Measurements from ENCODE around the gene DCPS. TPM values are rescaled to one million over a fixed set of nuclear protein-coding genes. Genes with fewer than 3 reads are reported as not detected.
A peak's percentile ranks its signal among the peaks of the same experiment; 100 is the strongest.
"Not testable (repeated sequence)": the region's sequence is repeated elsewhere in the genome, so short reads cannot be mapped to it uniquely, and the experiment has no call there.

DCPS gene
- total RNA-seq, 1 donor from 2014 or later, result 15.5 TPM

- Histone ChIP-seq H3K27ac (peak overlapping the region; percentile 71), H3K36me3 (peaks cover 10% of the 10 kb centered on the region), H3K9me3 (no peaks in the 10 kb centered on the region), H3K4me1 (peaks cover 37% of the 10 kb centered on the region), H3K27me3 (no peaks in the 10 kb centered on the region), H3K4me3 (no peak overlapping the region)
- TF ChIP-seq CTCF (IDR thresholded peaks at IDR 0.05), result no peak
- ATAC-seq, result no peak
- intact Hi-C loops (cut with DNase I), result no loop called here
- DNase-seq, result no peak
These were observed 42.7 kb downstream of the DCPS start for GRCh38 chr11:126346586-126346940.

- H3K27me3 ChIP-seq; intact Hi-C loops (cut with DNase I); H3K9me3 ChIP-seq; ATAC-seq; DNase-seq; H3K4me3 ChIP-seq; H3K36me3 ChIP-seq: not testable (repeated sequence)
- Histone ChIP-seq H3K4me1 (peaks cover 41% of the 10 kb centered on the region), H3K27ac (peak overlapping the region; percentile 71)
These were observed 43.1 kb downstream of the DCPS start for GRCh38 chr11:126346946-126347345.

- intact Hi-C loops (cut with DNase I), result no loop called here
- Histone ChIP-seq H3K4me1 (peaks cover 49% of the 10 kb centered on the region), H3K27ac (peak overlapping the region; percentile 36), H3K27me3 (no peaks in the 10 kb centered on the region), H3K4me3 (no peak overlapping the region), H3K9me3 (no peaks in the 10 kb centered on the region), H3K36me3 (peaks cover 7% of the 10 kb centered on the region)
- DNase-seq, result no peak
- ATAC-seq, result no peak
- TF ChIP-seq CTCF (IDR thresholded peaks at IDR 0.05), result no peak
These were observed 44.1 kb downstream of the DCPS start for GRCh38 chr11:126347751-126348668.

- H3K27ac ChIP-seq, result peak overlapping the region; percentile 42
- DNase-seq (no peak), ATAC-seq (no peak)
- H3K36me3 ChIP-seq, result no peaks in the 10 kb centered on the region
- peaks cover 59% of the 10 kb centered on the region for H3K4me1 ChIP-seq
- no peak for TF ChIP-seq CTCF (IDR thresholded peaks at IDR 0.05)
- intact Hi-C loops (cut with DNase I), result no loop called here
- no peaks in the 10 kb centered on the region for H3K9me3 ChIP-seq
- H3K27me3 ChIP-seq, result no peaks in the 10 kb centered on the region
- no peak overlapping the region for H3K4me3 ChIP-seq
These were observed 45.1 kb downstream of the DCPS start for GRCh38 chr11:126348806-126349582.

GRCh38 chr11:126350836-126351235 lies 47.0 kb downstream of the DCPS start:
- Histone ChIP-seq H3K4me3 (no peak overlapping the region), H3K4me1 (peaks cover 68% of the 10 kb centered on the region)

More at GRCh38 chr11:126350836-126351235, 47.0 kb downstream of the DCPS start:
- DNase-seq (no peak), ATAC-seq (no peak)
- intact Hi-C loops (cut with DNase I), result no loop called here
- peak overlapping the region; percentile 58 for H3K27ac ChIP-seq
- no peaks in the 10 kb centered on the region for H3K36me3 ChIP-seq
- no peaks in the 10 kb centered on the region for H3K27me3 ChIP-seq
- no peak for TF ChIP-seq CTCF (IDR thresholded peaks at IDR 0.05)
- H3K9me3 ChIP-seq, result no peaks in the 10 kb centered on the region
